ENCODE results near the gene BARHL1. TPM values are rescaled to one million over a fixed set of nuclear protein-coding genes. Genes with fewer than 3 reads are reported as not detected.

BARHL1 gene
- total RNA-seq, 4 donors from 2014 or later = not detected

DNA sequence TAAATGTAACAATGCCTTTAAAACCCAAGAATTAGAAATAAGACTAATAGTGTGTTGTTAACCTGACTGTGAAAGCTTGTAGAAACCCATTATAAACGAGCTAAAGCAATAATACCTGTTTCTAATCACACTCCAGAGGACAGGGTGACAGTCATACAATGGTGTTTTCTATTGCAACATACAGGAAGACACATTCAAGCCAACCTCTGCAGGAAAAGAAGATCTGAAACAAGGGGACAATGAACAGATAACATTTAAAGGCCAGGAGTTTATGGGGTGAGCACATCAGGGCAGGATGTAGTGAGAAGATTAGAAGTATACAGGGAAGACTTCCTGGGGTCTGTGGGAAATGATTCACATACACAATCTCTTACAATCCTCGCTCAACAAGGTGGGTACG, 13.8 kb downstream of the BARHL1 start:
- ATAC-seq (ENCODE audit: low FRiP score) (no peak), DNase-seq (ENCODE audit: low spot score) (no peak)
- TF ChIP-seq, protein P1, sequence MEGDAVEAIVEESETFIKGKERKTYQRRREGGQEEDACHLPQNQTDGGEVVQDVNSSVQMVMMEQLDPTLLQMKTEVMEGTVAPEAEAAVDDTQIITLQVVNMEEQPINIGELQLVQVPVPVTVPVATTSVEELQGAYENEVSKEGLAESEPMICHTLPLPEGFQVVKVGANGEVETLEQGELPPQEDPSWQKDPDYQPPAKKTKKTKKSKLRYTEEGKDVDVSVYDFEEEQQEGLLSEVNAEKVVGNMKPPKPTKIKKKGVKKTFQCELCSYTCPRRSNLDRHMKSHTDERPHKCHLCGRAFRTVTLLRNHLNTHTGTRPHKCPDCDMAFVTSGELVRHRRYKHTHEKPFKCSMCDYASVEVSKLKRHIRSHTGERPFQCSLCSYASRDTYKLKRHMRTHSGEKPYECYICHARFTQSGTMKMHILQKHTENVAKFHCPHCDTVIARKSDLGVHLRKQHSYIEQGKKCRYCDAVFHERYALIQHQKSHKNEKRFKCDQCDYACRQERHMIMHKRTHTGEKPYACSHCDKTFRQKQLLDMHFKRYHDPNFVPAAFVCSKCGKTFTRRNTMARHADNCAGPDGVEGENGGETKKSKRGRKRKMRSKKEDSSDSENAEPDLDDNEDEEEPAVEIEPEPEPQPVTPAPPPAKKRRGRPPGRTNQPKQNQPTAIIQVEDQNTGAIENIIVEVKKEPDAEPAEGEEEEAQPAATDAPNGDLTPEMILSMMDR (IDR thresholded peaks at IDR 0.05) = no peak

DNA sequence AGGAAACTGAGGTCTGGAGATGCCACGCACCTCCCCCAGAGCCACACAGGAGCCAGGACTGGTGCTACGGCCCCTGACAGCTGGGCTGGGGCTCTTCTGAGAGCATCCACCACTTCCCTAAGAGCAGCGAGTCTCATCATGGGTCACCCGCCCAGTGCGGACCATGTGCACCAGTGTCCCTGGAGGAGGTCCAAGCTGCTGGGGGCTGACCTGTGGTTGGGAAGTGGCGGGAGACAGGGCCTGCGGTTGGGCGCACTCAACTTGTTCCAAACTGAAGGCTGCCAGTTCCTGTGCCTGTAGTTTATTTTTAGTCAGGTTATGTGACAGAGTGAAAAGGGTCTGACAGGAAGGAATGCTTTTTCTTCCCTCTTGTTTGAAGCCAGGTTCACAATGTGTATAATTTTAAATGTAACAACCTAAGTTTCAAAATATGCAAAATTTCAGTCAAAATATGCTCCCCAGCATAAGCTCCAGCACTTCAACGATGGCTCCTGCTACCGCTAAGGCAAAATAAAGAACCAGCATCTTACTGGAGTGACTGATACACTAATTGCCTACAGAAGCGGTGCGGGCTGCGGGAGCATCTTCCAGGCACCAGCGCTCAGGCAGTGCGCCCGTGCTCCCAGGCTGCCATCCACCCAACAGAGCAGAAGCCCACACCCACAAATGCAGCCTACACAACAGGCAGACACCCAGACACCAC, 14.8 kb downstream of the BARHL1 start:
- ATAC-seq (ENCODE audit: low FRiP score) = no peak
- TF ChIP-seq, protein P1 (IDR thresholded peaks at IDR 0.05) = no peak
- no peak for DNase-seq (ENCODE audit: low spot score)

- no peak for ATAC-seq (ENCODE audit: low FRiP score)
- TF ChIP-seq, protein P1 (IDR thresholded peaks at IDR 0.05) = no peak
- DNase-seq (ENCODE audit: low spot score) = no peak
Measured at GRCh38 chr9:132600326-132600984, 18.0 kb downstream of the BARHL1 start.

- ATAC-seq (ENCODE audit: low FRiP score) (no peak), DNase-seq (ENCODE audit: low spot score) (no peak)
- TF ChIP-seq, protein P1 (IDR thresholded peaks at IDR 0.05) = no peak
Measured at GRCh38 chr9:132602207-132602606, 19.8 kb downstream of the BARHL1 start.

- ATAC-seq (ENCODE audit: low FRiP score) = no peak
- DNase-seq (ENCODE audit: low spot score) = no peak
- TF ChIP-seq, protein P1 (IDR thresholded peaks at IDR 0.05) = no peak
Measured at GRCh38 chr9:132605387-132605786, 23.0 kb downstream of the BARHL1 start.

DNA sequence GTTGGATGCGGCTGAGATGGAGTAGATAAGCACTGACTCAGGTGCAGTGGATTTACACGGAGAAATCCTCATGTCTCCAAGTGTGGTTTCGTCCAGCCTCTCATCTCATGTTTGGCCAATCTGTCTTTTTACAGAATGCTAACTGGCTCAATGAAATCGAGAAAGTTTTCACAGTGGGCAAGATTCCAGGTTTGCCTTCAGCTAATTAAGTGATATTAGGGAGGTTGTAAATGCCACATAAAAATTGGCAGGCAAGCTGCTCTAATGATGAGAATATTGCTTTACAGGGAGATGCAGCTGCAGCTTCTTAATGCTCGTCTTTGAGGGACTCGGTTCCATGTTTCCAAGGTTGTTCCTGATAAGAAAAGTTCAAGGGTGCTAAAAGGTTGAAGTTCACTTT, 23.7 kb downstream of the BARHL1 start:
- TF ChIP-seq, protein P1 (IDR thresholded peaks at IDR 0.05) = no peak
- ATAC-seq (ENCODE audit: low FRiP score) (no peak), DNase-seq (ENCODE audit: low spot score) (no peak)

GRCh38 chr9:132609184-132609583, 26.8 kb downstream of the BARHL1 start:
- ATAC-seq (ENCODE audit: low FRiP score) (no peak), DNase-seq (ENCODE audit: low spot score) (no peak)
- TF ChIP-seq, protein P1 (IDR thresholded peaks at IDR 0.05) = no peak

All from omental fat pad (tissue), 4 donors.